GM21529 (cell line): ENCODE data around the gene CRMP1.

ENCODE experiments used
- ATAC-seq: cut with Tn5 transposase; IDR thresholded peaks from one replicate; pipeline ENCODE4 v1.9.1; 2021; ENCODE audit not compliant: unreplicated experiment

Gene CRMP1

GRCh38 chr4:5801696-5802095, 91.2 kb downstream of the CRMP1 start:
- no peak for ATAC-seq

GRCh38 chr4:5800496-5800895, 92.4 kb downstream of the CRMP1 start:
- ATAC-seq = no peak

- ATAC-seq = no peak
Observed at GRCh38 chr4:5799406-5799805, 93.5 kb downstream of the CRMP1 start.

DNA sequence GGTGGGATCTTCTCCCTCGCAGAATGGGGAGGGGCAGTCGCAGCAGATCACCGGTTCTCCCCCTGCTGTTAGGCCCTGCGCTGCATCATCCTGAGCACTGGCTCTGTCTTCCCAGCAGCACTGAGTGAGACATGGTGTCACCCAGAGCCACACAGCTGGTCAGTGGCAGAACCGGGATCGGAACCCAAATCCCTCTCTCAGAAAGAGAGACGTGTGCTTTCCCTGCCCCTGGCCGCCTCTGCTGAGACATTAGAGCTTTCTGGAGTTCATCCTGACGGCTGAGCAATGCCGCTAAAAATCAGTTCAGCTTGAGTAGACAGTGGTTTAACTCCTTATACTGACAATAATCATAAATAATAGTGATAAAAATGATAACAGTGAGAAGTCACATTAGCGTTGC, 93.9 kb downstream of the CRMP1 start:
- ATAC-seq = no peak

DNA sequence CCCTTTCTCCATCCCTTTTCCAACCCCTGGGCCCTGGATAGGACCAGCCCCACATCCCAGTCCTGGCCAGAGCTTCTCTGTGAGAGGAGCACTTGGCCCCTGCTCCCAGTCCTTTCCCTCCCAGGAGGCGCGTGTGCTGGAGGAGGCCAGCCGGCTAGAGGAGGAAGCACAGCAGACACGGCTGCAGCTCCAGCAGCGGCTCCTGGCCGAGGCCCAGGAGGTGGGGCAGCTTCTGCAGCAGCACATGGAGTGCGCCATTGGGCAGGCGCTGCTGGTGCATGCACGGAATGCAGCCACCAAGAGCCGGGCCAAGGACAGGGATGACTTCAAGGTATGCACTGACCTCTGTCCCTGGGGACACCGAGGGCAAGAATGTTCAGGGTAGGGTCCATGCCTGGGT, 94.4 kb downstream of the CRMP1 start:
- ATAC-seq = no peak

GRCh38 chr4:5797866-5798265, 95.0 kb downstream of the CRMP1 start:
- ATAC-seq = no peak

DNA sequence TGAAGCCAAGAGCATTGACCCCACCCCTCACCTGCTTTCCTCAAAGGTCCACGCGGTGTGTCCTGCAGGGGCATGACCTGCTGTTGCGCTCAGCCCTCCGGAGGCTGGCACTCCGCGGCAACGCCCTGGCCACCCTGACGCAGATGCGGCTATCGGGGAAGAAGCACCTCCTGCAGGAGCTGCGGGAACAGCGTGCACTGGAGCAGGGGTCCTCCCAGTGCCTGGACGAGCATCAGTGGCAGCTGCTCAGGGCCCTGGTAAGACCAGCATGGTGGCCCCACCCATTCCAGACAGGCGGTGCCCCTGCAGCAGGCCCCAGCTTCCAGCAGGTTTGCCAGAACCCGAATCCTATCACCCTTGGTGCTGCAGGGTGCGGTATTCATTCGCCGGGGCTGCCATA, 95.9 kb downstream of the CRMP1 start:
- ATAC-seq = no peak

- no peak for ATAC-seq
Observed at GRCh38 chr4:5795580-5795979, 97.3 kb downstream of the CRMP1 start.

DNA sequence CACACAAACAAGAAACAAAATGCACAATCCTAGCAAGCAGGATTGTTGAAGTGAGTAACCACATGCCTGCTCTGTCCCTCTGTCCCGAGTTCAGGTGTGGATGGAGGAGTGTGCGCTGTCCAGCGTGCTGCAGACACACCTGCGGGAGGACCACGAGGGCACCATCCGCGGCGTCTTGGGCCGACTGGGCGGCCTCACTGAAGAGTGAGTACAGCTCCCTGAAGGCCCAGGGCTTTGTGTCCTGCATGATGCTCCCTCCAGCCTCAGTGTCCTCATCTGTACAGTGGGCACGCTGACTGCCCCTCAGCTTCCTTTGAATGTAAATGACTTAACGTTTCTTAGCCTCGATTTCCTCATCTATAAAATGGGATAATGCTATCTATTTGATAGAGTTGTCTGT, 99.4 kb downstream of the CRMP1 start:
- ATAC-seq = no peak

GRCh38 chr4:5791654-5792053, 101.2 kb downstream of the CRMP1 start:
- ATAC-seq = no peak

DNA sequence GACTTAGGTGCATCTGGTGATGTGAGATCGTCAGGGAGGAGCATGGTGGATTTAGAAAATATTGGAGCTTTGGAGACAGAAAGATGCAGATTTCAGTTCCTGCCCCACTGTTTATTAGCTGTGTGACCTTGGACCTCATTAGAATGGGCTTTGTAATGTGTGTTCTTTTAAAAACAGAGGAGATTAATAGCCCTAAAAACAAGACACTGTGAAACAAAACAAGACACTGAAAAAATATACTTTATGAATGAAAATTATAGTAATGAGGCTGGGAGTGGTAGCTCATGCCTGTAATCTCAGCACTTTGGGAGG, 102.4 kb downstream of the CRMP1 start:
- no peak for ATAC-seq

DNA sequence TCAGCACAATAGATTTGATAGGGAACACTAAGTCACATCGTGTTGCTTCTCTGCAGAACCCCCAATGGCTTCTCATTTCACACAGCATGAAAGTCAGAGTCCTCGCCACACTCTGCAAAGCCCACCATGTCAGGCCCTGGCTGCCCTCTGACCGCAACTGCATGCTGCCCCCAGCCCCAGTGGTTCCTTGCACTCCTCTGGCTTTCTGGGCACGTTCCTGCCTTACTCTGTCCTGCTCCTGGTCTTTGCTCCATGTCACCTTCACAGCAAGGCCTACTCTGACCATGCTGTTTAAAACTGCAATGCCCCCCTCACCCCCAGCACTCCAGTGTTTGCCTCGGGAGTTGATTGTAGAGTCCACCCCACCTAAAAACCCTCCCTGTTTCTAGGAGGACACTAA, 103.7 kb downstream of the CRMP1 start:
- no peak for ATAC-seq

DNA sequence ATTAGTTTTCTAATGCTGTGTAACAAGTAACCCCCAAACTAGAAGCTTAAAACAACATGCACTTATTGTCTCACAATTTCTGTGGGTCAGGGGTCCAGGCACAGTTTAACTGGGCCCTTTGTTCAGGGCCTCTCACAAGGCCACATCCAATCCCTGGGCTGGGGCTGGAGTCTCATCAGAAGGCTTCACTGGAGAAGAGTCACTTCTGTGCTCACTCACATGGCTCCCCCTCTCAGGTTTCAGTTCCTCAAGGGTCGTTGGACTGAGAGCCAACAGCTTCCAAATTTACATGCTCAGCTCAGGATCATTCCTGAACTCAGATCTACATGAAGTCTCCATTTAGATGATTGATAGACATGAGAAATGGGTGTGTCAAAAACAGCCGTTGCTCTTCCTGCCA, 104.7 kb downstream of the CRMP1 start:
- no peak for ATAC-seq

DNA sequence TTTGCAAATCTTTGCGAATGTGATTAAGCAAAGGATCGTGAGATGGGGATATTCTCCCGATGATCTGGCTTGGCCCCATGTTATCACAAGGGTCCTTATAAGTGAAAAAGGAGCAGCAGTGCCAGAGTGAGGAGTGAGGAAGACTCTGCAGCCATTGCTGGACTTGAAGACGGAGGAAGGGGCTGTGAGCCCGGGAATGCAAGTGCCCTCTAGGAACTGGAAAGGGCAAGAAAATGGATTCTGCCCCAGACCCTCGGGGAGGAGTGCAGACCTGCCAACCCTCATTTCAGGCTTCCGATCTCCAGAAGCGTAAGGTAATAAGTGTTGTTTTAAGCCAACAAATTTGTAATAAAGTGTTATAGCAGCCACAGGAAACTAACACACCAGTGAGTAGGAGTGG, 105.6 kb downstream of the CRMP1 start:
- ATAC-seq = no peak

GRCh38 chr4:5785806-5786680, 106.8 kb downstream of the CRMP1 start:
- no peak for ATAC-seq

GRCh38 chr4:5784960-5785611, 107.8 kb downstream of the CRMP1 start:
- no peak for ATAC-seq

DNA sequence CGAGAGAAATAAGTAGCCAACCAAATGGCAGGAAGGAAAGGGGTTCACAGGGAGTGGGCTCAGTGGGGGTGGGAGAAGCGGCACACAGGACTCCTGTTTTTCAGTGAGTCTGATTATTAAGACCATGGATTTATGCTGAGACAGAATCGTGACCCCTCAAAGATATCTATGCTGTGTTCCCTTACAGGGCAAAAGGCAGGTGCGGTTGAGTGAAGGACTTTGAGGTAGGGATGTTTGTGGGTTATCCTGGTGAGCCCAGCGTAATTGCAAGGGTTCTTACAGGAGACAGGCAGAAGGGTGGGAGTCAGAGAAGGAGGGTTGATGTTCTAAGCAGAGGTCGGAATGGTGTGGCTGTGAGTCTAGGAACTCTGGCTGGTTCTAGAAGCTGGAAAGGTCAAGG, 108.9 kb downstream of the CRMP1 start:
- no peak for ATAC-seq

- no peak for ATAC-seq
Observed at GRCh38 chr4:5783486-5783885, 109.4 kb downstream of the CRMP1 start.

DNA sequence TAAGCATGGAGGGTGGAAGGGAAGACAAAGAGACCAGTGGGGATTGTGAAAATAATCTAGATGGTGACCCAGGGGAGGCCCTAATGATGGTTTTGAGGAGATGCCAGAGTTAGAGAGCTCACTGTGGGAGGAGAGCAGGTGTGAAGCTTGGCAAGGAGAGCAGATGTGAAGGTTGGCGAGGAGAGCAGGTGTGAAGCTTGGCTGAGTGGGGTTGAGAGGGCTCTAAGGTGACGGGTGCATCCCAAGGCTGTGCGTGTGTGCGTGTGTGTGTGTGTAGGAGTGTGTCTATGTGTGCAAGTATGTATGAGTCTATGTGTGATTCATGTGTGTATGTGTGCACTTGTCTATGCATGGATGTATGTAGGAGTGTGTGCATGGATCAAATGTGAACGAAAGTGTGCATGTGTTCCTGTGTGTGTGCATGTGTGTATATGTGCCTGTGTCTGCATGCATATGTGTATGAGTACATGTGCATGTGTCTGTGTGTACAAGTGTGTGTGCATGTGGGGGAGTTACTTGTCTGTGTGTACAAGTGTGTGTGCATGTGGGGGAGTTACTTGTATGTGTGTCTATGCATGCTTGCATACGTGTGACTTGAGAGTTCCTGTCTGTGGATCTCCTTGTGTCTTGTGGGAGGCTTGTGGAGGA, 109.9 kb downstream of the CRMP1 start:
- no peak for ATAC-seq

GRCh38 chr4:5781691-5782090, 111.2 kb downstream of the CRMP1 start:
- ATAC-seq = no peak

DNA sequence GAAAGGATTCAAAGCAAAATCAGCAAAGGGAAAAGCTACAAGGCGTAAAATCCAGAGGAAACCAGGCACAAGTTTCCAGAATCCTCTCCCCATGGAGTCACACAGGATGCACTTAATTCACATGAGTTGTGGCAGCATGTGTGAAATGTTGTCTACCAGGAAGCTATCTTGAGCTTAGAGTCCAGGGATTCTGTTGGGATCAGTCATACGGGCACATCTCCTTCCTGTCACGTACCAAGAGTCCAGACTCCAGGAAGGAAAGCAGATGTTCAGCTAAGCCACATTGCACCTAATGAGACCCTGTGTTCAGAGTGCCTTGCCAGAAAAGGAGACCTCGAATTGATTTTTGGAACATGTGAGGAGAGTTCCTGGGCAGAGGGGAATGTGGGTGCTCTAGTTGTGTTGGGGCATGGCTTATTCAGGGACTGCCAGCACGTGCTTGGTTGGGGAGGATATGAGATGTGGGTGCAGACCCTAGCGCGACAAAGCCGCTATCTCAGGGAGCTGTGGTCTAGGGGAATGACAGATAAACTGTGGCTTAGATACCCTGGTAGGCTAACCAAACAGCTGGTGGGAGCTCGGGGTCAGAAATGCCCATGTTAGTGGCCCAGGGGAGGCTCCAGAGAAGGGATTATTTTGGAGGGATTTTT, 111.9 kb downstream of the CRMP1 start:
- ATAC-seq = no peak

DNA sequence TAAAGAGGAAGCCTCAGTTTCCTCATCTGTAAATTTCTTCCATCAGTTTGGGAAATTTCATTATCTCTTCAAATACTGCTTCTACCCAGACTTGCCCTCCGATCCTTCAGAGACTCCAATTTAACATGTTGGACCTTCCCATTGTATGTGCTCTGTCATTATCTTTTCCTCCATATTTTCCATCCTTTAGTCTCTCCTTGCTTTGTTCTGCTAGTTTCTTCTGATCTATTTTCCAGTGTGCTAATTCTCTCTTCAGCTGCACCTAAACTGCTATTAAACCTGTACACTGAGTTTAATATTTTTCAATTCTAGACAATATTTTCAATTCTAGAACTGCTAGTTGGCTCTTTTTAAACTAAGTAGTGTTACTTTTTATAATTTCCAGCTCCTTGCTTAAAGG, 116.4 kb downstream of the CRMP1 start:
- no peak for ATAC-seq
